ENCODE measurements around the gene DAP3. TPM values are rescaled to one million over a fixed set of nuclear protein-coding genes. Genes with fewer than 3 reads are reported as not detected.
A peak's percentile ranks its signal among the peaks of the same experiment; 100 is the strongest.

DAP3 gene
- total and polyA plus RNA-seq, 9 of the 15 experiments (the other 6 are each of a cell fraction or from before 2014, with no cell fraction given): 155 to 484 (median 298) TPM

DNA sequence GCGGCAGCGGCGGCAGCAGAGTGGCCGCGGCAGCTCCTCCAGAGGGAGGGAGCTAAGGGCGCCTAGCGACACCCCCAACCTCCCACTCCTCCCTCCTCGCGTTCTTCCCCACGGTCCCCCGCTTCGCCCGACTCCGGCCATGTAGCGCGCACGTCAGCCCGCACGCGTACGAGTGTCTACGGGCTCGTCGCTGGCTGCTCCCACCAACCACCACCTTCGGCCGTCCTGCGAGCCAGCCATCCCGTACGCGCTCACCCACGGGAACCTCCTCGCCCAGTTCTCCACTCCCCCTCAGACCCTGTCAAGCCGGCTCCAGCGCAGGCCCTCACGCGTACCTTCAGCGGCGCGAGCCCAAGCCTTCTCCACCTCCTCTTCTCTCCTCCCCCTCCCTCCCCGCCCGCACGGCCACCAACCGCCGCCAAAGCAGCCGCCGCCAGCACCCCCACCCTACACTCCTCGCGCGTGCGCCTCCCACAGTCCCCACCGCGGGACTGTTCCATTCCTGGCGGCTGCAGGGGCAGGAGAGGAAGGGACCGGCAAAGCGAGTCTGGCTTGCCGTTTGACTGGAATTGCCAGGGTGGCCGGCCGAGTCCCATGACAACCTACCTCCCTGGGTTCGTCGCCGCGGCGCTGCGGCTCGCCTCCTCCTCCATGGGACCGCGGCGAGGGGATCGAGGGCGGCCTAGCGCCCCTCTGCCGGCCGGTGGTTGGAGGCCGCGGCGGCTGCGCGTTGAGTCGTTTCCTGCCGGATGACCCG lies 389 bp upstream of the DAP3 start, which contains the start of gene YY1AP1 (continued):
- TF ChIP-seq, protein P1, sequence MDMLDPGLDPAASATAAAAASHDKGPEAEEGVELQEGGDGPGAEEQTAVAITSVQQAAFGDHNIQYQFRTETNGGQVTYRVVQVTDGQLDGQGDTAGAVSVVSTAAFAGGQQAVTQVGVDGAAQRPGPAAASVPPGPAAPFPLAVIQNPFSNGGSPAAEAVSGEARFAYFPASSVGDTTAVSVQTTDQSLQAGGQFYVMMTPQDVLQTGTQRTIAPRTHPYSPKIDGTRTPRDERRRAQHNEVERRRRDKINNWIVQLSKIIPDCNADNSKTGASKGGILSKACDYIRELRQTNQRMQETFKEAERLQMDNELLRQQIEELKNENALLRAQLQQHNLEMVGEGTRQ (CRISPR knock-in tag; IDR thresholded peaks at IDR 0.05): no peak
- TF ChIP-seq NR3C1 (CRISPR knock-in tag; IDR thresholded peaks at IDR 0.05) (0 out of 2 replicates have a peak, but pooled peaks have one; percentile 15), ILF3 (IDR thresholded peaks at IDR 0.05; ENCODE audit: borderline replicate concordance) (no peak), KDM4B (IDR thresholded peaks at IDR 0.05; ENCODE audit: borderline replicate concordance in 2 of 2, low read depth in 1 of 2) (no peak; a peak in 1 of 4 replicates), PRPF4 (IDR thresholded peaks at IDR 0.05; ENCODE audit: insufficient read depth, low read depth, low read length, poor library complexity, severe bottlenecking) (peak; percentile 23), RBFOX2 (IDR thresholded peaks at IDR 0.05; ENCODE audit: low read depth, low read length) (peak; percentile 81), ZNF408 (CRISPR knock-in tag; IDR thresholded peaks at IDR 0.05; ENCODE audit: low read depth) (no peak)
- TF ChIP-seq, protein P2, sequence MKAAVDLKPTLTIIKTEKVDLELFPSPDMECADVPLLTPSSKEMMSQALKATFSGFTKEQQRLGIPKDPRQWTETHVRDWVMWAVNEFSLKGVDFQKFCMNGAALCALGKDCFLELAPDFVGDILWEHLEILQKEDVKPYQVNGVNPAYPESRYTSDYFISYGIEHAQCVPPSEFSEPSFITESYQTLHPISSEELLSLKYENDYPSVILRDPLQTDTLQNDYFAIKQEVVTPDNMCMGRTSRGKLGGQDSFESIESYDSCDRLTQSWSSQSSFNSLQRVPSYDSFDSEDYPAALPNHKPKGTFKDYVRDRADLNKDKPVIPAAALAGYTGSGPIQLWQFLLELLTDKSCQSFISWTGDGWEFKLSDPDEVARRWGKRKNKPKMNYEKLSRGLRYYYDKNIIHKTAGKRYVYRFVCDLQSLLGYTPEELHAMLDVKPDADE (conservative IDR thresholded peaks at IDR 0.05; ENCODE audit: control insufficient read depth, low read depth, low read length): peak; percentile 39
- TF ChIP-seq, protein P3, sequence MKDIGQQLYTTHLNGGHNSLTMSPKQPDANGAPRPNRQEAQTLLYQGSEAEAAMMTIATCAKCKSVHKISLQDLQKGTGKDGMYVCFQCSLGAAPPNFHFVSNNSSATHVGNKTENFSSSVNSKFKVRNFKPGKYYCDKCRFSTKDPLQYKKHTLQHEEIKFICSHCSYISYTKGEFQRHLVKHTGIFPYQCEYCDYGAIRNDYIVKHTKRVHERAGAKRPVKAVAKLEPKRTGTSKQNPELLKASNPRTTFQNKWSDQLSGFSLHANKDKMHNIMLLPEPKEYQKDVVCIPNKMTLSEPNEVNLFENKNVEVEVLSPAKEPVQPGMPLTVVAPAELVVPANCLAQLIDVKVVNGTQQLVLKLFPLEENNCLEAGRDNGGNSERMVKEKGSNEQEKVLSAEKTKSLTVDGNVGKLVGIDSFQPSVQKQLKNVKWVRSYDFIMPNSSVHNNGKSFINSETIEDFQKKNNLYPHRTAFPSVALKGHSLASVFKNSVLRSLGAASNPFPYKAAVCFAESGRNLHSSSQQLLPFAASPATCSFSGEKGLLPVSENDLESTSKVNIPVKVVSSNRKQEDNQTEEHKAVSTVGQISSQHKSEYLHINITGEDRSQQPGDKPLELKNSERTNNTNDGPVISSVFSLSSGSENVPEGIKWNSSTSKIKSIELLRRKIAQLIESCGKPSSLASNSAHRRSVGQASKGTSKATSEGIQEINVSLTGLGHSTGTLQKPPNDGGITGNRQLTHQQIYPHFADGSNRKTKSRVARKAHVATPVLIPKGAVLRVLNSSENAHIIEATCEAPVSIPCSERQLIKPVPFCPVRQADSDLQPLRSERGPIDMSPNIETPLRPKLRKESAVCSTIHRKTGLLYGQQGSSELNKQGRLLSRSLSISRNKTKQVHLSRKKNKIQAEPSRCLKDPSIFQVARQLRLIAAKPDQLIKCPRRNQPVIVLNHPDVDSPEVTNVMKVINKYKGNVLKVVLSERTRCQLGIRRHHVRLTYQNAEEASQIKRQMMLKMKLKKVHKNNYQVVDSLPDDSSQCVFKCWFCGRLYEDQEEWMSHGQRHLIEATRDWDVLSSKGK (CRISPR knock-in tag; IDR thresholded peaks at IDR 0.05): no peak
- TF ChIP-seq, protein P4, sequence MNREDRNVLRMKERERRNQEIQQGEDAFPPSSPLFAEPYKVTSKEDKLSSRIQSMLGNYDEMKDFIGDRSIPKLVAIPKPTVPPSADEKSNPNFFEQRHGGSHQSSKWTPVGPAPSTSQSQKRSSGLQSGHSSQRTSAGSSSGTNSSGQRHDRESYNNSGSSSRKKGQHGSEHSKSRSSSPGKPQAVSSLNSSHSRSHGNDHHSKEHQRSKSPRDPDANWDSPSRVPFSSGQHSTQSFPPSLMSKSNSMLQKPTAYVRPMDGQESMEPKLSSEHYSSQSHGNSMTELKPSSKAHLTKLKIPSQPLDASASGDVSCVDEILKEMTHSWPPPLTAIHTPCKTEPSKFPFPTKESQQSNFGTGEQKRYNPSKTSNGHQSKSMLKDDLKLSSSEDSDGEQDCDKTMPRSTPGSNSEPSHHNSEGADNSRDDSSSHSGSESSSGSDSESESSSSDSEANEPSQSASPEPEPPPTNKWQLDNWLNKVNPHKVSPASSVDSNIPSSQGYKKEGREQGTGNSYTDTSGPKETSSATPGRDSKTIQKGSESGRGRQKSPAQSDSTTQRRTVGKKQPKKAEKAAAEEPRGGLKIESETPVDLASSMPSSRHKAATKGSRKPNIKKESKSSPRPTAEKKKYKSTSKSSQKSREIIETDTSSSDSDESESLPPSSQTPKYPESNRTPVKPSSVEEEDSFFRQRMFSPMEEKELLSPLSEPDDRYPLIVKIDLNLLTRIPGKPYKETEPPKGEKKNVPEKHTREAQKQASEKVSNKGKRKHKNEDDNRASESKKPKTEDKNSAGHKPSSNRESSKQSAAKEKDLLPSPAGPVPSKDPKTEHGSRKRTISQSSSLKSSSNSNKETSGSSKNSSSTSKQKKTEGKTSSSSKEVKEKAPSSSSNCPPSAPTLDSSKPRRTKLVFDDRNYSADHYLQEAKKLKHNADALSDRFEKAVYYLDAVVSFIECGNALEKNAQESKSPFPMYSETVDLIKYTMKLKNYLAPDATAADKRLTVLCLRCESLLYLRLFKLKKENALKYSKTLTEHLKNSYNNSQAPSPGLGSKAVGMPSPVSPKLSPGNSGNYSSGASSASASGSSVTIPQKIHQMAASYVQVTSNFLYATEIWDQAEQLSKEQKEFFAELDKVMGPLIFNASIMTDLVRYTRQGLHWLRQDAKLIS (CRISPR knock-in tag; IDR thresholded peaks at IDR 0.05): peak; percentile 73; the same call in 1 of the 2 replicates
- TF ChIP-seq, protein P5, sequence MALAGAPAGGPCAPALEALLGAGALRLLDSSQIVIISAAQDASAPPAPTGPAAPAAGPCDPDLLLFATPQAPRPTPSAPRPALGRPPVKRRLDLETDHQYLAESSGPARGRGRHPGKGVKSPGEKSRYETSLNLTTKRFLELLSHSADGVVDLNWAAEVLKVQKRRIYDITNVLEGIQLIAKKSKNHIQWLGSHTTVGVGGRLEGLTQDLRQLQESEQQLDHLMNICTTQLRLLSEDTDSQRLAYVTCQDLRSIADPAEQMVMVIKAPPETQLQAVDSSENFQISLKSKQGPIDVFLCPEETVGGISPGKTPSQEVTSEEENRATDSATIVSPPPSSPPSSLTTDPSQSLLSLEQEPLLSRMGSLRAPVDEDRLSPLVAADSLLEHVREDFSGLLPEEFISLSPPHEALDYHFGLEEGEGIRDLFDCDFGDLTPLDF (CRISPR knock-in tag; IDR thresholded peaks at IDR 0.05): peak; percentile 61
- TF ChIP-seq, protein P6, sequence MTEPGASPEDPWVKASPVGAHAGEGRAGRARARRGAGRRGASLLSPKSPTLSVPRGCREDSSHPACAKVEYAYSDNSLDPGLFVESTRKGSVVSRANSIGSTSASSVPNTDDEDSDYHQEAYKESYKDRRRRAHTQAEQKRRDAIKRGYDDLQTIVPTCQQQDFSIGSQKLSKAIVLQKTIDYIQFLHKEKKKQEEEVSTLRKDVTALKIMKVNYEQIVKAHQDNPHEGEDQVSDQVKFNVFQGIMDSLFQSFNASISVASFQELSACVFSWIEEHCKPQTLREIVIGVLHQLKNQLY (CRISPR knock-in tag; conservative IDR thresholded peaks at IDR 0.05): peak in 1 of 2 experiments; percentile 66; a peak in 1 of 4 replicates
